Hepatocyte (in vitro differentiated cells): ENCODE data around the gene YARS2.

Experiments
- EZH2 ChIP-seq: fragments of 200-600 bp; sonication (generic); IDR thresholded peaks from 2 replicates; pipeline ENCODE4 v1.6.1; 2016; ENCODE audit warnings: antibody characterized with exemption, mild to moderate bottlenecking, borderline replicate concordance
- EZH2phosphoT487 ChIP-seq: fragments of 200-600 bp; sonication (generic); IDR thresholded peaks from one replicate; pipeline ENCODE4 v1.6.1; 2018; ENCODE audit warnings: antibody characterized with exemption, mild to moderate bottlenecking, low read depth, moderate library complexity; ENCODE audit not compliant: unreplicated experiment, severe bottlenecking
- TF ChIP-seq, protein P1 (sequence below): fragments of 200-600 bp; sonication (generic); IDR thresholded peaks from 2 replicates; pipeline ENCODE4 v1.5.1; 2016; ENCODE audit warnings: antibody characterized with exemption, mild to moderate bottlenecking; ENCODE audit not compliant: poor library complexity

DNA sequence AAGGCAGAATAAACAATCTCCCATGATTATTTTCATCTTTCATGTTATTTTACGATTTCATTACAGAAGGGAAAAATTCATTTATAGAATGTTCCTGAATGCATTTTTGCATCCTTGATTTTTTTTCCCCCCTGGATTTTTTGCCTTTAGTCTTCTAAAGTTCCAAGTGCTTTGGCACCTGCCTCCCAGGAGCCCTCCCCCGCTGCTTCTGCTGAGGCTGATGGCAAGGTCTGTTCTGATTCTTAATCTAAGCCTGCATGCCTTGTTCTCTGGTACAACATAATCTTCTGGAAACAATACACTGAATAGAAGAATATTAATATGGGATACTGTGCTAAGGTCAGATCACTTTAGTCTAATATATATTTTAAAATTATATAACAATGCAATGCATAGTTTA, 18.0 kb downstream of the YARS2 start:
- TF ChIP-seq, protein P1, sequence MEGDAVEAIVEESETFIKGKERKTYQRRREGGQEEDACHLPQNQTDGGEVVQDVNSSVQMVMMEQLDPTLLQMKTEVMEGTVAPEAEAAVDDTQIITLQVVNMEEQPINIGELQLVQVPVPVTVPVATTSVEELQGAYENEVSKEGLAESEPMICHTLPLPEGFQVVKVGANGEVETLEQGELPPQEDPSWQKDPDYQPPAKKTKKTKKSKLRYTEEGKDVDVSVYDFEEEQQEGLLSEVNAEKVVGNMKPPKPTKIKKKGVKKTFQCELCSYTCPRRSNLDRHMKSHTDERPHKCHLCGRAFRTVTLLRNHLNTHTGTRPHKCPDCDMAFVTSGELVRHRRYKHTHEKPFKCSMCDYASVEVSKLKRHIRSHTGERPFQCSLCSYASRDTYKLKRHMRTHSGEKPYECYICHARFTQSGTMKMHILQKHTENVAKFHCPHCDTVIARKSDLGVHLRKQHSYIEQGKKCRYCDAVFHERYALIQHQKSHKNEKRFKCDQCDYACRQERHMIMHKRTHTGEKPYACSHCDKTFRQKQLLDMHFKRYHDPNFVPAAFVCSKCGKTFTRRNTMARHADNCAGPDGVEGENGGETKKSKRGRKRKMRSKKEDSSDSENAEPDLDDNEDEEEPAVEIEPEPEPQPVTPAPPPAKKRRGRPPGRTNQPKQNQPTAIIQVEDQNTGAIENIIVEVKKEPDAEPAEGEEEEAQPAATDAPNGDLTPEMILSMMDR: no peak
- no peak for TF ChIP-seq EZH2
- TF ChIP-seq EZH2phosphoT487: no peak
